GM23248 (cell line): Measurements from ENCODE around the gene CALN1.

Experiments
- EZH2 ChIP-seq: fragments of 200-600 bp; sonication (generic); IDR thresholded peaks from 2 replicates; pipeline ENCODE4 v1.6.1; 2018; ENCODE audit warnings: antibody characterized with exemption, mild to moderate bottlenecking; ENCODE audit not compliant: insufficient read depth, poor library complexity, severe bottlenecking
- EZH2phosphoT487 ChIP-seq: fragments of 200-600 bp; sonication (generic); IDR thresholded peaks from 2 replicates; pipeline ENCODE4 v1.6.1; 2018; ENCODE audit warnings: antibody characterized with exemption, moderate library complexity, mild to moderate bottlenecking, low read depth; ENCODE audit not compliant: insufficient read depth

GRCh38 chr7:72078301-72078700 lies 333.8 kb downstream of the CALN1 start:
- TF ChIP-seq EZH2phosphoT487 (no peak), EZH2 (no peak)
